Measurements from ENCODE around the gene TNIK.

Gene TNIK

DNA sequence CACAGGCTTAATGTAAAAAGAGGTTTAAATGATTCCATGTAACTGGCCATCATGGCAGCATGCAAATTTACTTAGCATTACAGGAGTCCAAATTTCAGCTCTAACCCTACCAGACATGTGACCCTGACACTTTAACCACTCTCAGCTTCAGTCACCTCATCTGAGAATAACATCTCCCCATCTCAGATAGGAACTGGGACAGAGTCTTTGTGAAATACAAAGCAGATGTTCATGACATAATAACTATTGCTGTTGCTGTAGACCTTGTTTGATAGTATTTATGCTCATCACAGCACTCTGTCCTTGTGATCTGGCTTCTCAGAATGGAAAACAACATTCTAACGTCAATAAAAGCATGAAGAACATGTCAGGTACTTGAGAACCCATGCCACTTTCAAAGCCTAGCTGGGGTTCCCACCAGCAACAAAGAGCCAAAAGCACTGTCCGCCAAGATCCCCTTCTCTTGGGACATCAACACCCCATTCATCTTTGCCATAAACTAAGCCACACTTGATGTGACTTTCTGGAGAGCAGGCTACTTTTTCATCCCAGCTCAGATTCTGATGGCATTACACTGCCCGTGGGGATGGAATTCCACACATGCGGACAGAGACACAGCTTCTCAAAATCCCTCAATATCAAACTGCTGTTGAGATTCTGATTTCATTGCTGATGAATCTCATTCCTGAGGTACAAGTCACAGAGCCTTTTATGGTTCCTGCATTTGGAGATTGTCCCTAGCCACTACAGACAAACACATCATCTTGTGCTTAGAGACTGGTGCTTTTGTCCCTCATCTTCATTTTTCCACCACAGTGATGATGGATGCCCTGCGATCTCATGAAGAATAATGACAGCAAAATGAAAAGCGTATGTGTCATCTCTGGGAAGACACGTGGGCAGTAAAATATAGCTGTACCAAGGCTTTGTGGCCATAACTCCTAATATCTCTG lies 202.7 kb downstream of the TNIK start:
- TF ChIP-seq, protein P1, sequence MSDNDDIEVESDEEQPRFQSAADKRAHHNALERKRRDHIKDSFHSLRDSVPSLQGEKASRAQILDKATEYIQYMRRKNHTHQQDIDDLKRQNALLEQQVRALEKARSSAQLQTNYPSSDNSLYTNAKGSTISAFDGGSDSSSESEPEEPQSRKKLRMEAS (IDR thresholded peaks at IDR 0.05; ENCODE audit: low read depth, low read length), result no peak
- TF ChIP-seq POLR2A (IDR thresholded peaks at IDR 0.05; ENCODE audit: extremely low read depth, insufficient read length), result no peak
- TF ChIP-seq MYC (IDR thresholded peaks at IDR 0.05; ENCODE audit: low read depth, low read length), result no peak
- TF ChIP-seq, protein P2, sequence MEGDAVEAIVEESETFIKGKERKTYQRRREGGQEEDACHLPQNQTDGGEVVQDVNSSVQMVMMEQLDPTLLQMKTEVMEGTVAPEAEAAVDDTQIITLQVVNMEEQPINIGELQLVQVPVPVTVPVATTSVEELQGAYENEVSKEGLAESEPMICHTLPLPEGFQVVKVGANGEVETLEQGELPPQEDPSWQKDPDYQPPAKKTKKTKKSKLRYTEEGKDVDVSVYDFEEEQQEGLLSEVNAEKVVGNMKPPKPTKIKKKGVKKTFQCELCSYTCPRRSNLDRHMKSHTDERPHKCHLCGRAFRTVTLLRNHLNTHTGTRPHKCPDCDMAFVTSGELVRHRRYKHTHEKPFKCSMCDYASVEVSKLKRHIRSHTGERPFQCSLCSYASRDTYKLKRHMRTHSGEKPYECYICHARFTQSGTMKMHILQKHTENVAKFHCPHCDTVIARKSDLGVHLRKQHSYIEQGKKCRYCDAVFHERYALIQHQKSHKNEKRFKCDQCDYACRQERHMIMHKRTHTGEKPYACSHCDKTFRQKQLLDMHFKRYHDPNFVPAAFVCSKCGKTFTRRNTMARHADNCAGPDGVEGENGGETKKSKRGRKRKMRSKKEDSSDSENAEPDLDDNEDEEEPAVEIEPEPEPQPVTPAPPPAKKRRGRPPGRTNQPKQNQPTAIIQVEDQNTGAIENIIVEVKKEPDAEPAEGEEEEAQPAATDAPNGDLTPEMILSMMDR (IDR thresholded peaks at IDR 0.05; ENCODE audit: low read depth, low read length), result no peak
- no peak overlapping the region for H3K4me3 ChIP-seq (ENCODE audit: low read depth, low read length)
- no peak for DNase-seq (ENCODE audit: low read depth)

DNA sequence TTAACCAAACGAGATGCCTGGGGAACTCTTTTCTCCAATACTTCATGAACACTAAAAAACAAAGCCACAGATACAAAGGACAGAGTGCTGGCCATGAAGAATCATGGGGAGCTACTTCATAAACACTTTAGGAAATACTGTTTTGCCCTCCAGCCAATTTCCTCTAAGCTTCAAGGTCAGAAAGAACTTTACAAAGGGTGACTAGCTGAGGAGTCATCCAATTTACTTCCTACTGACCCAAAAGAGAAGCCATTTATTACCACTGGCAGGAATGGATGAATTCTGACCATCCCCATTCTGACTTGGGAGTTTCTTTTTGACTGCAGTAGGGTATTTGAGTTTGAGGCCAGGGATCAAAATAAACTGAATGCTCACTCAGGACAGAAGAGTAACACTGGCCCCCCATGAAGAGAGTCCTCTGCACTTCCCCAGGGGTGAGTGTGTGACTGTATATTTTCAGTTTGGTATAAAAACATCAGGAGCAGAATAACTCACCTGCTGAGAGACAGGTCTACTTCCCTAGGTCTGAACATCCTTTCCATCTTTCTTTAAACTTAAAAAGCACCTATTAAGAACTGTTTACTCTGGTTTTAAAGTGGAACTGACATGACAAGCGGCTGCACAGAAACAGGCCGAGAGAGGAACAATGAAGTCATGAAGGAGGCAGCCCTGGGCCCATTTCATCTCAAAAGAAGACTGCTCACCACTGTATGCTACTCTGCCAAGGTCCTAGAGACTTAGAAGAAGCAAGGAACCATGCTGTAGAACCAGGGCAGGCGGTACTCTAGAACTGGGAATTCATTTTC lies 203.6 kb downstream of the TNIK start:
- H3K4me3 ChIP-seq (ENCODE audit: low read depth, low read length), result no peak overlapping the region
- TF ChIP-seq MYC (IDR thresholded peaks at IDR 0.05; ENCODE audit: low read depth, low read length), result no peak

DNA sequence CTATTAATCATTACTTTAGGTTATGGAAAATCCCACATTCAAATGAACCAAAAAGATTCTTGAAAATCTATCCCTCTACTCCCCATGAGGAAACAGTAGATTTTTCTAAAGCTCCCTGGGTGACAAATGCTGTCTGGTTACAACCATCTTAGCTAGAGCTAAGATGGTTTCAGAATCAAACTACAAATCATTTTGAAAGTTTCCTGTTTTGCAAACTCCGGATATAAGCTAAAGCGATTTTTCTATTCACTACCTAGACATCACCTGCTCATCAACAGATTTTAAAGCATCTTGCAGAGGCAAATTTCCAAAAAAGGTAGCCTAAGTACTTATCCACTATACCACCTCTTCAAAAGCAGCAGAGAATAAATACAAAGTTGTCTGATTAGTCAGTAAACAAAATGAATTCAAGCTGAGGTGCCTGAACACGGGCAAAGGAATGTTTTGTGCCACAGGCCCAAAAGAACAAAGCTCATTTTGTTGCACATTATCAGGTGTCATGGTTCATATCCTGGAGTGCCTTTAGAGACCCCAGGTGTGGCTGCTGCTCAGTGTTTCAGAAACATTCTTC lies 204.9 kb downstream of the TNIK start:
- no peak for TF ChIP-seq POLR2A (IDR thresholded peaks at IDR 0.05; ENCODE audit: extremely low read depth, insufficient read length)
- TF ChIP-seq, protein P2 (IDR thresholded peaks at IDR 0.05; ENCODE audit: low read depth, low read length), result no peak
- TF ChIP-seq MYC (IDR thresholded peaks at IDR 0.05; ENCODE audit: low read depth, low read length), result no peak
- TF ChIP-seq, protein P1 (IDR thresholded peaks at IDR 0.05; ENCODE audit: low read depth, low read length), result no peak
- no peak for DNase-seq (ENCODE audit: low read depth)
- H3K4me3 ChIP-seq (ENCODE audit: low read depth, low read length), result no peak overlapping the region

More for the DNA sequence above, 203.6 kb downstream of the TNIK start:
- DNase-seq (ENCODE audit: low read depth), result peak; percentile 34

DNA sequence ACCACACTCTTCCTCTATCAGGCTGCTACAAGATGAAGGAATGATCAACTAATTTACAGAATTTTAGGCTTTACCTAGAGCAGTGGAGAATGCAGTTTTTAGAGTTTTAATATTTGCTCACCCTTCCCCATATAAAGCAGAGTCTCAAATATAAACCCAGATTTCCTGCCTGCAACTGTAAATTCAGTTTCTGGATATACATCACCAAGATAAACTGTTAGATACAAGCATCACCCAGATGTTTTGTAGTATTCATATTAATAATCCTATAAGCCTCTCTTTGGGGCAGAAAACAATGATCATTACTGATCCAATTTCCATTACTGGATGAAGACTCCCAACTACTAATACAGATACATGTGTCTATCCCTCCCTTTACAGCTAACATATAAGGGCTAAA lies 205.9 kb downstream of the TNIK start:
- no peak for DNase-seq (ENCODE audit: low read depth)
- no peak for TF ChIP-seq MYC (IDR thresholded peaks at IDR 0.05; ENCODE audit: low read depth, low read length)
- TF ChIP-seq, protein P1 (IDR thresholded peaks at IDR 0.05; ENCODE audit: low read depth, low read length), result no peak
- TF ChIP-seq POLR2A (IDR thresholded peaks at IDR 0.05; ENCODE audit: extremely low read depth, insufficient read length), result no peak
- TF ChIP-seq, protein P2 (IDR thresholded peaks at IDR 0.05; ENCODE audit: low read depth, low read length), result no peak
- no peak overlapping the region for H3K4me3 ChIP-seq (ENCODE audit: low read depth, low read length)

DNA sequence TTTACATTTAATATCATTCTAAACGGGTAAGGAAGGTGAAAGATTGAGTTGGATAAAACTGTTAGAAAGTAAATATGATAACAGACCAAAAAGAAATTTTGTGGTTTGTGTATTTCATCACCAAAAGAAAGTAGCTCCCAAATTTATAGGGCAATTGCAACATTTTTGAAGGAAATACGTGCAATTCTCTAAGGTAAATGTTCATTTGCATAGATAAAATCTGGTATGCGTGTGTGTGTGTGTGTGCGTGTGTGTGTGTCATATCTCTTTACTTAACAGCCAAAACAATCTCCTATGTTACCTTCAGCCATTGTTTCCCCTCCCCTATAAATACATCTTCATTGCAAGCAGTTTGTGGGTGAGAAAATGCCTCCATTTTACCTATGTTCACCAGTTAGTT lies 208.4 kb downstream of the TNIK start:
- peak; percentile 83 for DNase-seq (ENCODE audit: low read depth)
- TF ChIP-seq MYC (IDR thresholded peaks at IDR 0.05; ENCODE audit: low read depth, low read length) (no peak), POLR2A (IDR thresholded peaks at IDR 0.05; ENCODE audit: extremely low read depth, insufficient read length) (no peak)
- TF ChIP-seq, protein P1 (IDR thresholded peaks at IDR 0.05; ENCODE audit: low read depth, low read length), result no peak
- TF ChIP-seq, protein P2 (IDR thresholded peaks at IDR 0.05; ENCODE audit: low read depth, low read length), result no peak
- no peak overlapping the region for H3K4me3 ChIP-seq (ENCODE audit: low read depth, low read length)

Measured in NB4 (cell line).